Choroid plexus epithelial cell (primary cell): ENCODE results near the gene DCAKD.
A peak's percentile ranks its signal among the peaks of the same experiment; 100 is the strongest.

Source experiments
- DNase-seq: peaks from one replicate; pipeline ENCODE4 v3.0.0-alpha.2; 2010; ENCODE audit warnings: low read depth
- H3K4me3 ChIP-seq: 2 replicates; pipeline ENCODE4 v1.5.1; 2011; ENCODE audit warnings: low read depth, mild to moderate bottlenecking, control low read depth, low read length, moderate library complexity
- CTCF ChIP-seq: conservative IDR thresholded peaks from 2 replicates; pipeline ENCODE4 v1.5.1; 2011; ENCODE audit warnings: low read depth, mild to moderate bottlenecking, control low read depth, inconsistent platforms, low read length, moderate library complexity

DCAKD gene

GRCh38 chr17:45042346-45043120 lies 8.9 kb downstream of the DCAKD start:
- H3K4me3 ChIP-seq, result no peak overlapping the region
- TF ChIP-seq CTCF, result no peak
- no peak for DNase-seq

GRCh38 chr17:45040459-45040858 lies 11.0 kb downstream of the DCAKD start:
- H3K4me3 ChIP-seq, result no peak overlapping the region
- TF ChIP-seq CTCF, result no peak

GRCh38 chr17:45038728-45039634 lies 12.5 kb downstream of the DCAKD start:
- TF ChIP-seq CTCF, result no peak
- no peak overlapping the region for H3K4me3 ChIP-seq
- DNase-seq, result peak; percentile 44

More at GRCh38 chr17:45040459-45040858, 11.0 kb downstream of the DCAKD start:
- no peak for DNase-seq

GRCh38 chr17:45036691-45037090 lies 14.7 kb downstream of the DCAKD start:
- no peak overlapping the region for H3K4me3 ChIP-seq
- no peak for TF ChIP-seq CTCF
- DNase-seq, result no peak

GRCh38 chr17:45035848-45036247 lies 15.6 kb downstream of the DCAKD start:
- H3K4me3 ChIP-seq, result no peak overlapping the region
- TF ChIP-seq CTCF, result no peak
- DNase-seq, result no peak

GRCh38 chr17:45034599-45034998 lies 16.8 kb downstream of the DCAKD start:
- H3K4me3 ChIP-seq, result no peak overlapping the region
- DNase-seq, result no peak
- TF ChIP-seq CTCF, result no peak
